GM18498 (cell line): ENCODE results near the gene TAF5L.

ENCODE experiments used
- ATAC-seq: cut with Tn5 transposase; IDR thresholded peaks from one replicate; pipeline ENCODE4 v1.9.1; 2021; ENCODE audit warnings: mild to moderate bottlenecking, moderate library complexity; ENCODE audit not compliant: unreplicated experiment

The TAF5L gene

GRCh38 chr1:229625915-229626831 is at the start of gene TAF5L, which contains the start of gene URB2:
TSS of gene TAF5L (minus strand) at chr1:229626122. CDS start at chr1:229614482, 11,640 bp downstream.
TSS of gene URB2 (plus strand) at chr1:229626247. CDS start at chr1:229627634, 1,387 bp downstream.
- ATAC-seq: peak; percentile 89

- no peak for ATAC-seq
Observed at GRCh38 chr1:229675396-229675795, 49.5 kb upstream of the TAF5L start.

DNA sequence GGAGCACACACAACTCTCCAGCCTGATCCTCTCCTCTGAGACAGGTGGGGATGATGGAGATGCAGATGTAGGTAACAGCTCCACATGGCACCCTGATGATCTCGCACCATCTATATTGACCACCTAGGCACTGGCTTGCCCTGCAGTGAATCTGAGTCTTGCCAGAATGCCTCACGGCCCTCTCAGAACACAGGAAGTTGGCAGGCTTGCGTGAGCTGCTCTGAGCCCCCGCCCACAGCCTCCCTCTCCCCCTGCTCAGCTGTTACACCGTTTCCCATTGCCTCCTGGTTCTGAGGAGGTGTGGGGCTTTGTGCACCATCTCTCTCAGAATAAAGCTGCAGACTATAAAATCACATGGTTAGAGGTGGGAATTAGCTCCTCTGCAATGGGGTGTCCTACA is 48.1 kb upstream of the TAF5L start:
- ATAC-seq: no peak

DNA sequence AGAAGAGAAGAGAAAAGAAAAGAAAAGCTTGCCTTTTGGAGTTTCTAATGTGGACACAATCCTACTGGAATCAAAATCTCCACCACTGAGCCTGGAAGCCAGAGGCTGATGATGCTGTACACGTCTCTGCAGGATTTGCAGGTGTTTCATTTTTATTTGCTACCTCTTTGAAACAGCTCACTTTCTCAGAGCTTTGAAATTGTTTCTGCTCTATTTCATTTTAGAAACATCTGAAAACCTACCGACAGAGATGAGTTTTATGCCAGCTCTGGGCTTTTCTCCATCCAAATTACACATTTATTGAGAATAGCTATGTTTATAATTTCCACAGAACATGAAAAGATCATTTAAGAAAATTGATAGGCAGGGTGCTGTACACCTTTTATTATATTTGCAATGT is 46.3 kb upstream of the TAF5L start:
- no peak for ATAC-seq

DNA sequence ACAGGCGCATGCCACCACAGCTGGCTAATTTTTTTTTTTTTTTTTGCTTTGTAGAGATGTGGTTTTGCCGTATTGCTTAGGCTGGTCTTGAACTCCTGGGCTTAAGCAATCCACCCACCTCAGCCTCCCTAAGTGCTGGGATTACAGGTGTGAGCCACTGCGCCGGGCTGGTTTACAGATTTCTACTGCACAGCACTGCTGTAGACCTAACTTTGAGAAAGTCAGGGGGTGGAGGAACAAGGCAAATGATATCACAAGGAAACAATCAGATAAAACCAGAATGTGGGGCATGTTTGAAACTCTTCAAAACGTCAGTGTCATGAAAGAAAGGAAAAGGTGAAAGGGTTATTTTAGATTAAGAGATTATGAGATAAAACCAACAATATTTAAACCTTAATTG is 45.4 kb upstream of the TAF5L start:
- no peak for ATAC-seq

GRCh38 chr1:229669333-229669732 is 43.4 kb upstream of the TAF5L start:
- ATAC-seq: no peak

- ATAC-seq: no peak
Observed at GRCh38 chr1:229666585-229666984, 40.7 kb upstream of the TAF5L start.

GRCh38 chr1:229665912-229666558 is 40.1 kb upstream of the TAF5L start:
- no peak for ATAC-seq

GRCh38 chr1:229664133-229664689 is 38.3 kb upstream of the TAF5L start:
- peak; percentile 63 for ATAC-seq

- no peak for ATAC-seq
Observed at GRCh38 chr1:229661897-229662296, 36.0 kb upstream of the TAF5L start.

GRCh38 chr1:229661022-229661877 is 35.3 kb upstream of the TAF5L start:
- ATAC-seq: peak; percentile 68

DNA sequence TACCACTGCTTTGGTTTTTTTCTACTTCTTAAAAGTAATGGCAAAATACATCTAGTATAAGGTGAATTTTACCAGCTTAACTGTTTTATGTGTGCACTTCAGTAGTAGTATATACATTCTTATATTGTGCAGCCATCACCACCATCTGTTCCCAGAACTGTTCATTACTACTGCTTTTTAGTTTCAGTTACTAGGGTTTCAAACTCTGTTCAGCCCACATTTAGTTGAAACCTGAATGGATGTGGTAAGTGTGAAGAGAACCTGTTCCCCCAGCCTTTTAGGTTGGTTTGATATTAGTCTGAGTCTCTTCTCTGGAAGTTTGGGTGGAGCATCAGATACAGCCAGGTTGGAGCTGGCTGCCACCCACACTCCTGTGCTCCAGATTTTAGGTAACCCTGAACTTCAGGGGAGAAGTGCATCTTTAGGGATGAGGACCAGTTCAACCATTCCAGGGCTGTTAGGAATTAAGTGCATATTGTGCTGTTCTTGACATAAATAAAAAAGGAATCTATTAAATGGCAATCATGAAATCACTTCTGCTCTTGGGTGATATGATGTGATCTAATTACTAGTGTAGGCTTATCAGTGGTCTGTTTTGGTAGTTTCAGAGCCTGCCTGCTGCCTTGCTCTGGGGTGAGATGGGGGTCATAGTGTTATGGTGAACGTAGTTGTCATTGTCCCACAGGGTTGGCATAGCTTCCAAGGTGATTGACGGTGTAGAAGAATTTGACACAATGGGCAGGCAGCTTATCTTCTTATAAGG is 32.3 kb upstream of the TAF5L start:
- ATAC-seq: peak; percentile 67

- no peak for ATAC-seq
Observed at GRCh38 chr1:229655781-229656180, 29.9 kb upstream of the TAF5L start.

- ATAC-seq: no peak
Observed at GRCh38 chr1:229653420-229653819, 27.5 kb upstream of the TAF5L start.

GRCh38 chr1:229651546-229651945 is 25.6 kb upstream of the TAF5L start:
- ATAC-seq: no peak

GRCh38 chr1:229650045-229650444 is 24.1 kb upstream of the TAF5L start:
- no peak for ATAC-seq

- no peak for ATAC-seq
Observed at GRCh38 chr1:229648406-229648805, 22.5 kb upstream of the TAF5L start.

- no peak for ATAC-seq
Observed at GRCh38 chr1:229645324-229645993, 19.5 kb upstream of the TAF5L start.

DNA sequence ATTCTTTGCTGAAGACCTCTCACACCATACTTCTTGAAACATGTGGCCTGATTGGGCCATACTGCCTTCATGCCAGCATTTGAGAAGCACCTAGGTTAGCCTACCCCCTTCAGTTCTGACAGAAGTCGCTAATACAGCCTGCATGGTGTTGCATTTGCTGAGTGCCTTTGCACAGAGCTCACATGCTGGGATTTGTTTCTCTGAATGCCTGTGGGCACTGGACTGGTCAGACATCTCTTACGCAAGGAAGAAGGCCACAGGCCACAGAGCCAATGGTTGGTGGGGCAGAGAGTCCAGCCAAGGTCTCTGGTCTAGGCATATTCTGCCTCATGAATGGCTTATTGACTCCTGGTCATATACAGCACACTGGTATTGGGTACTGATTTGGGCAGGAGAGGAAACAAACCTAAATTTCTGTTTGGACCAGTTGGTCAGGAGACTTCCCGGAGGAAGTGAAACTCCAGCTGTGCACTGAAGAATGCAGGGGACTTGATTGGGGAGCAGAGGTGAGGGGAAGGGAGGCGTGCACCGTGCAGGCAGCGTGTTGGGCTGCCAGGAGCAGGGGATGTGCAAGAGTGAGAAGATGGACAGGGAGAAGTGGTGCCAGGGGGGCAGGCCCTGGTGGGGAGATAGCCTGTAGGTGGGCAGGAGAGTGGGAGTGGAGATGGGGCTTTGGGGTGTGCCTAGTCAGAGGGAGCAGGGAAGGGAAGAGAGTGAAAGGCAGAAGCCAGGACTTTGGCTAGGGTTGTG is 18.2 kb upstream of the TAF5L start:
- no peak for ATAC-seq
